GM18909 (cell line): ENCODE measurements around the gene EPB41L4A.
A peak's percentile ranks its signal among the peaks of the same experiment; 100 is the strongest.
"Not testable (repeated sequence)": the region's sequence is repeated elsewhere in the genome, so short reads cannot be mapped to it uniquely, and the experiment has no call there.

Experiments used
- ATAC-seq: cut with Tn5 transposase; IDR thresholded peaks from one replicate; pipeline ENCODE4 v1.9.1; 2021; ENCODE audit warnings: mild to moderate bottlenecking; ENCODE audit not compliant: unreplicated experiment, poor library complexity

The EPB41L4A gene

GRCh38 chr5:112360740-112361139, 58.3 kb downstream of the EPB41L4A start:
- not testable (repeated sequence) for ATAC-seq

- no peak for ATAC-seq
These were observed 62.7 kb downstream of the EPB41L4A start for GRCh38 chr5:112356178-112356956.

GRCh38 chr5:112355058-112355685, 63.9 kb downstream of the EPB41L4A start:
- no peak for ATAC-seq

- no peak for ATAC-seq
These were observed 65.4 kb downstream of the EPB41L4A start for GRCh38 chr5:112353678-112354077.

GRCh38 chr5:112351225-112351624, 67.9 kb downstream of the EPB41L4A start:
- no peak for ATAC-seq

- no peak for ATAC-seq
These were observed 68.5 kb downstream of the EPB41L4A start for GRCh38 chr5:112350626-112351025.

- no peak for ATAC-seq
These were observed 69.7 kb downstream of the EPB41L4A start for GRCh38 chr5:112349371-112349770.

GRCh38 chr5:112348915-112349314, 70.2 kb downstream of the EPB41L4A start:
- ATAC-seq, result no peak

- ATAC-seq, result no peak
These were observed 70.7 kb downstream of the EPB41L4A start for GRCh38 chr5:112348387-112348786.

- peak; percentile 59 for ATAC-seq
These were observed 72.5 kb downstream of the EPB41L4A start for GRCh38 chr5:112346411-112347044.

GRCh38 chr5:112344540-112344939, 74.5 kb downstream of the EPB41L4A start:
- ATAC-seq, result no peak

- ATAC-seq, result no peak
These were observed 76.7 kb downstream of the EPB41L4A start for GRCh38 chr5:112342389-112342788.

GRCh38 chr5:112339761-112340160, 79.3 kb downstream of the EPB41L4A start:
- ATAC-seq, result no peak

- ATAC-seq, result no peak
These were observed 80.3 kb downstream of the EPB41L4A start for GRCh38 chr5:112338681-112339337.

- no peak for ATAC-seq
These were observed 85.7 kb downstream of the EPB41L4A start for GRCh38 chr5:112333331-112333781.

- no peak for ATAC-seq
These were observed 87.2 kb downstream of the EPB41L4A start for GRCh38 chr5:112331892-112332291.

GRCh38 chr5:112329419-112330090, 89.5 kb downstream of the EPB41L4A start:
- ATAC-seq, result peak; percentile 93

GRCh38 chr5:112323166-112323565, 95.9 kb downstream of the EPB41L4A start:
- ATAC-seq, result no peak

GRCh38 chr5:112320408-112320807, 98.7 kb downstream of the EPB41L4A start:
- ATAC-seq, result no peak

- no peak for ATAC-seq
These were observed 100.7 kb downstream of the EPB41L4A start for GRCh38 chr5:112318346-112318745.
